PC-3 (cell line): ENCODE results near the gene ARMC3. TPM values are rescaled to one million over a fixed set of nuclear protein-coding genes. Genes with fewer than 3 reads are reported as not detected.

Experiments used
- ATAC-seq: fragments of 200-7000 bp; cut with Tn5 transposase; 2 replicates; pipeline ENCODE4 v1.9.1; 2020; ENCODE audit warnings: mild to moderate bottlenecking, moderate library complexity
- BruUV-seq: library from RNA; stranded (reverse); fragments of 400-500 nt; replicated peaks from 2 replicates; lab custom pipeline; 2021; lab: Mats Ljungman, UMichigan
- CTCF ChIA-PET: fragments of 300-600 bp; sonication (Branson Sonifier 250); formaldehyde crosslinking; loops from one replicate; lab custom pipeline; 2022; ENCODE audit warnings: antibody characterized with exemption; lab: Charles Lee
- POLR2A ChIA-PET: fragments of 300-600 bp; sonication (Branson Sonifier 250); formaldehyde crosslinking; loops from one replicate; lab custom pipeline; 2022; ENCODE audit warnings: antibody characterized with exemption; ENCODE audit not compliant: unreplicated experiment; lab: Charles Lee
- DNase-seq: peaks from one replicate; pipeline ENCODE4 v3.0.0-alpha.2; 2015
- H2AFZ ChIP-seq: fragments of 300-600 bp; sonication (generic); 2 replicates; pipeline ENCODE4 v1.6.0; 2016; ENCODE audit warnings: antibody characterized with exemption, low read length
- H3F3A ChIP-seq: fragments of 300-600 bp; sonication (generic); one replicate; pipeline ENCODE4 v1.6.0; 2017; ENCODE audit warnings: antibody characterized with exemption, low read length, control low read depth, mild to moderate bottlenecking; ENCODE audit not compliant: unreplicated experiment
- H3K27ac ChIP-seq: fragments of 300-600 bp; sonication (generic); 2 replicates; pipeline ENCODE4 v1.5.1; 2016; ENCODE audit warnings: mild to moderate bottlenecking, low read length
- H3K27me3 ChIP-seq: fragments of 300-600 bp; sonication (generic); 2 replicates; pipeline ENCODE4 v1.6.1; 2016; ENCODE audit warnings: low read length, mixed read lengths
- H3K36me3 ChIP-seq: fragments of 300-600 bp; sonication (generic); 2 replicates; pipeline ENCODE4 v1.6.1; 2016; ENCODE audit warnings: low read depth, mixed run types, low read length, mixed read lengths
- H3K4me1 ChIP-seq: fragments of 300-600 bp; sonication (generic); 2 replicates; pipeline ENCODE4 v1.5.1; 2016; ENCODE audit warnings: low read length; ENCODE audit not compliant: insufficient read depth
- H3K4me2 ChIP-seq: fragments of 300-600 bp; sonication (generic); 2 replicates; pipeline ENCODE4 v1.6.0; 2016; ENCODE audit warnings: low read length
- H3K4me3 ChIP-seq: fragments of 300-600 bp; sonication (generic); 2 replicates; pipeline ENCODE4 v1.5.1; 2016; ENCODE audit warnings: mild to moderate bottlenecking, low read length, mixed read lengths
- H3K79me2 ChIP-seq: fragments of 300-600 bp; sonication (generic); 2 replicates; pipeline ENCODE4 v1.6.1; 2017; ENCODE audit warnings: low read length, mixed read lengths
- H3K9ac ChIP-seq: fragments of 300-600 bp; sonication (generic); 2 replicates; pipeline ENCODE4 v1.6.0; 2016; ENCODE audit warnings: mild to moderate bottlenecking, low read length
- H3K9me2 ChIP-seq: fragments of 300-600 bp; sonication (generic); replicated peaks from 2 replicates; pipeline ENCODE4 v1.6.1; 2016; ENCODE audit warnings: mixed run types, low read length, mixed read lengths
- H3K9me3 ChIP-seq: fragments of 300-600 bp; sonication (generic); 2 replicates; pipeline ENCODE4 v1.6.1; 2016; ENCODE audit warnings: low read length, mixed read lengths
- H4K20me1 ChIP-seq: fragments of 300-600 bp; sonication (generic); 2 replicates; pipeline ENCODE4 v1.6.1; 2016; ENCODE audit warnings: low read length, mixed read lengths
- EZH2 ChIP-seq: fragments of 300-600 bp; sonication (generic); IDR thresholded peaks from one replicate; pipeline ENCODE4 v1.6.1; 2017; ENCODE audit warnings: antibody characterized with exemption, mild to moderate bottlenecking, low read length; ENCODE audit not compliant: unreplicated experiment
- EZH2phosphoT487 ChIP-seq: fragments of 300-600 bp; sonication (generic); IDR thresholded peaks from 2 replicates; pipeline ENCODE4 v1.6.1; 2018; ENCODE audit warnings: mild to moderate bottlenecking, antibody characterized with exemption, low read length, borderline replicate concordance
- intact Hi-C: fragments of 100-400 bp; cut with micrococcal nuclease; formaldehyde crosslinking; loops from 2 replicates; pipeline ENCODE4 v1.9.0; 2023
- total RNA-seq: library from RNA; depleted of rRNA; stranded (reverse); fragments of >200 nt; gene quantifications from 2 replicates; pipeline ENCODE4 v1.2.3, GENCODE V29; 2014
- TF ChIP-seq, protein P1 (sequence below): fragments of 300-600 bp; sonication (generic); conservative IDR thresholded peaks from 2 replicates; pipeline ENCODE4 v1.5.1; 2017; ENCODE audit warnings: antibody characterized with exemption, low read depth, mild to moderate bottlenecking, low read length

The ARMC3 gene
- total RNA-seq, 1 experiment from 2014 or later = 0.18 TPM

GRCh38 chr10:23031318-23031717 lies 103.5 kb downstream of the ARMC3 start:
- H2AFZ ChIP-seq = no peak overlapping the region
- no peaks in the 10 kb centered on the region for H3K79me2 ChIP-seq
- H3K36me3 ChIP-seq = no peaks in the 10 kb centered on the region
- TF ChIP-seq, protein P1, sequence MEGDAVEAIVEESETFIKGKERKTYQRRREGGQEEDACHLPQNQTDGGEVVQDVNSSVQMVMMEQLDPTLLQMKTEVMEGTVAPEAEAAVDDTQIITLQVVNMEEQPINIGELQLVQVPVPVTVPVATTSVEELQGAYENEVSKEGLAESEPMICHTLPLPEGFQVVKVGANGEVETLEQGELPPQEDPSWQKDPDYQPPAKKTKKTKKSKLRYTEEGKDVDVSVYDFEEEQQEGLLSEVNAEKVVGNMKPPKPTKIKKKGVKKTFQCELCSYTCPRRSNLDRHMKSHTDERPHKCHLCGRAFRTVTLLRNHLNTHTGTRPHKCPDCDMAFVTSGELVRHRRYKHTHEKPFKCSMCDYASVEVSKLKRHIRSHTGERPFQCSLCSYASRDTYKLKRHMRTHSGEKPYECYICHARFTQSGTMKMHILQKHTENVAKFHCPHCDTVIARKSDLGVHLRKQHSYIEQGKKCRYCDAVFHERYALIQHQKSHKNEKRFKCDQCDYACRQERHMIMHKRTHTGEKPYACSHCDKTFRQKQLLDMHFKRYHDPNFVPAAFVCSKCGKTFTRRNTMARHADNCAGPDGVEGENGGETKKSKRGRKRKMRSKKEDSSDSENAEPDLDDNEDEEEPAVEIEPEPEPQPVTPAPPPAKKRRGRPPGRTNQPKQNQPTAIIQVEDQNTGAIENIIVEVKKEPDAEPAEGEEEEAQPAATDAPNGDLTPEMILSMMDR = no peak
- TF ChIP-seq EZH2 (no peak), EZH2phosphoT487 (no peak)
- no peak overlapping the region for H3K9ac ChIP-seq
- no peaks in the 10 kb centered on the region for H3K4me1 ChIP-seq
- peaks cover 5% of the 10 kb centered on the region; the same call in 1 of the 2 replicates for H3K27me3 ChIP-seq
- no peaks in the 10 kb centered on the region for H4K20me1 ChIP-seq
- no peak for ATAC-seq
- no peaks in the 10 kb centered on the region for H3K9me3 ChIP-seq
- POLR2A ChIA-PET = no interaction called here
- no TSS peak for BruUV-seq
- no peaks in the 10 kb centered on the region for H3K9me2 ChIP-seq
- CTCF ChIA-PET = no interaction called here
- intact Hi-C loops = no loop called here
- H3K4me3 ChIP-seq = no peak overlapping the region
- no peaks in the 10 kb centered on the region for H3F3A ChIP-seq
- H3K4me2 ChIP-seq = no peak overlapping the region
- H3K27ac ChIP-seq = no peak overlapping the region
- DNase-seq = no peak

DNA sequence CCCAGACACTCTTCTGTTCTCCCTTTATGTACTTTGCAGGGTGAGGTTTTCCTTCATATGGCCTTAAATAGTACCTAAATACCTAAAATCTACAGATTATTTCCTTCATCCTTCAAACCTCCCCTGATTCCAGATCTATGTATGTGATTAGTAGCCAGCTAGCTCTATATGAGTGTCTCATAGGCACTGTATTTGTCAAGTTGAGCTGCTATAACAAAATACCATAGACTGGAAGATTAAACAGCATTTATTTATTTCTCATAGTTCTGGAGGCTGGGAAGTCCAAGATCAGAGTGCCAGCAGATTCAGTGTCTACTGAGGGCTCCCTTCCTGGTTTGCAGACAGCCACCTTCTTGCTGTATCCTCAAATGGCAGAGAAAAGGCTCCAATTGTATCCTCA lies 106.9 kb downstream of the ARMC3 start:
- H3K4me1 ChIP-seq = no peaks in the 10 kb centered on the region
- H3K4me3 ChIP-seq = no peak overlapping the region
- no peak for ATAC-seq
- no peaks in the 10 kb centered on the region for H3F3A ChIP-seq
- no peak overlapping the region for H3K9ac ChIP-seq
- H3K27me3 ChIP-seq = peaks cover 5% of the 10 kb centered on the region; the same call in 1 of the 2 replicates
- no peak overlapping the region for H2AFZ ChIP-seq
- H3K27ac ChIP-seq = no peak overlapping the region
- CTCF ChIA-PET = no interaction called here
- no peaks in the 10 kb centered on the region for H4K20me1 ChIP-seq
- intact Hi-C loops = no loop called here
- TF ChIP-seq EZH2phosphoT487 (no peak), EZH2 (no peak)
- TF ChIP-seq, protein P1 = no peak
- no peaks in the 10 kb centered on the region for H3K9me2 ChIP-seq
- no peak for DNase-seq
- H3K4me2 ChIP-seq = no peak overlapping the region
- no peaks in the 10 kb centered on the region for H3K9me3 ChIP-seq
- POLR2A ChIA-PET = no interaction called here
- BruUV-seq = no TSS peak
- no peaks in the 10 kb centered on the region for H3K36me3 ChIP-seq
- H3K79me2 ChIP-seq = no peaks in the 10 kb centered on the region

- H3K4me2 ChIP-seq = no peak overlapping the region
- no peak overlapping the region for H3K4me3 ChIP-seq
- ATAC-seq (peak; percentile 78), DNase-seq (peak; percentile 33)
- no peaks in the 10 kb centered on the region for H3K36me3 ChIP-seq
- no peak overlapping the region for H2AFZ ChIP-seq
- no peak overlapping the region for H3K27ac ChIP-seq
- H4K20me1 ChIP-seq = no peaks in the 10 kb centered on the region
- H3K27me3 ChIP-seq = peaks cover 5% of the 10 kb centered on the region; the same call in 1 of the 2 replicates
- intact Hi-C loops = no loop called here
- H3F3A ChIP-seq = no peaks in the 10 kb centered on the region
- no peaks in the 10 kb centered on the region for H3K79me2 ChIP-seq
- no peak for TF ChIP-seq EZH2phosphoT487
- no peak for TF ChIP-seq EZH2
- TF ChIP-seq, protein P1 = peak; percentile 53; the same call in 1 of the 2 replicates
- ChIA-PET POLR2A (no interaction called here), CTCF (interaction anchor here (0.6 kb wide), 1 partner anchor 772 kb away, joined by 3 read pairs; no protein-coding TSS in a partner anchor)
- H3K4me1 ChIP-seq = no peaks in the 10 kb centered on the region
- H3K9me2 ChIP-seq = no peaks in the 10 kb centered on the region
- H3K9ac ChIP-seq = no peak overlapping the region
- no peaks in the 10 kb centered on the region for H3K9me3 ChIP-seq
- BruUV-seq = no TSS peak
Observed at GRCh38 chr10:23035569-23035968, 107.7 kb downstream of the ARMC3 start.
